HuH-7.5 (cell line): ENCODE measurements around the gene TMEM184B.
A peak's percentile ranks its signal among the peaks of the same experiment; 100 is the strongest.
"Not testable (repeated sequence)": the region's sequence is repeated elsewhere in the genome, so short reads cannot be mapped to it uniquely, and the experiment has no call there.

Experiments
- DNase-seq: peaks from one replicate; pipeline ENCODE4 v3.0.0; 2011; ENCODE audit warnings: low spot score

Gene TMEM184B

DNA sequence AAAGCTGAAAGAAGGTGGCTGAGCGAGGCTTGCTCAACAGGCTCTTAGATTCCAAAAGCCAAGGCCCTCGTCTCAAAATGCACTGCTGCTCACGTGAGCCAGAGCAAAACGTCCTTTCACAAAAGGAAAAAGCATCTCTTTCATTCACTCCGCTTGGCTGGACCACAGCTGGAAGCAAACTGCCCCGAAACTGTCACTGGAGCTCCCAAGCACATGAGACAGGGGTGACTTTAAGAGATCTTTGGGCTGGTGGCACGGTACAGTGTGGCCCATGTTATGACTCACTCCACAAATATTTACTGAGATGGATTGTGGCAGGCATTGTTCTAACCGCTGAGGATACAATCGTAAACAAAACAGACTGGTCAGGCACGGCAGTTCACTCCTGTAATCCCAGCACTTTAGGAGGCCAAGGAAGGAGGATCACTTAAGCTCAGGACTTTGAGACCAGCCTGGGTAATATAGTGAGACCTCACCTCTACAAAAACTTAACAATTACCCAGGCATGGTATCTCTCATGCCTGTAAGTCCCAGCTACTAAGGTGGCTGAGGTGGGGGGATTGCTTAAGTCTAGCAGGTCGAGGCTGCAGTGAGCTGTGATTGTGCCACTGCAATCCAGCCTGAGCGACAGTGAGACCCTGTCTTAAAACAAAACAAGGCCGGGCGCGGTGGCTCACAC is 94.7 kb downstream of the TMEM184B start:
- DNase-seq, result peak; percentile 52

DNA sequence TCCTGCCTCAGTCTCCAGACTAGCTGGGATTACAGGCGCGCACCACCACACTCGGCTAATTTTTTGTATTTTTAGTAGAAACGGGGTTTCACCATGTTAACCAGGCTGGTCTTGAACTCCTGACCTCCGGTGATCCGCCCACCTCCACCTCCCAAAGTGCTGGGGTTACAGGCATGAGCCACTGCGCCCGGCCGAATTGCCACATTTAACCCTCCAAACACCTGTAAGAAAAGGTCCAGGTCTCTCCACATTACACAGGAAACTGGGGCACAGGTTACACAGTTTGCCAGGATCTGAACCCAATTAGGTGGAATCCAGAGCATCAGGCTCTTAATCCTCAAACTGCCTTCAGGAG is 95.3 kb downstream of the TMEM184B start:
- DNase-seq, result not testable (repeated sequence)

DNA sequence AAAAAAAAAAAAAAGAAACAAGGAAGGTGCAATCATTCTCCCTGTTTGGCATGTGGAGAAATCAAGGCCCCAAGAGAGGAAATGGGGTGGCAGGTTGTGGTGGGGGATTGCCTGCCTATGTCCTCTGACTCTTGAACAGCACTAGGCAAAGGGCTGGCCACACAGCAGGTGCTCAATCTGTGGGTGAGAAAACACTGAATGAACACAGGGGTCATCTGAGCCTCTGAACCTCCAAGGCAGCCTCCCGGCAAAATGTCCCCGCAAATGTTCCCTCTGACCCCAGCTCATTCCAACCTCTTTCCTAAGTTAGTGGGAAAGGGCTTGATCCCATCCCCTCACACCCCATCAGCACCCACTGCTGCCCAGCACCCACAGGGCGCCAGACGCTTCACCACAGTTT is 95.8 kb downstream of the TMEM184B start:
- no peak for DNase-seq

DNA sequence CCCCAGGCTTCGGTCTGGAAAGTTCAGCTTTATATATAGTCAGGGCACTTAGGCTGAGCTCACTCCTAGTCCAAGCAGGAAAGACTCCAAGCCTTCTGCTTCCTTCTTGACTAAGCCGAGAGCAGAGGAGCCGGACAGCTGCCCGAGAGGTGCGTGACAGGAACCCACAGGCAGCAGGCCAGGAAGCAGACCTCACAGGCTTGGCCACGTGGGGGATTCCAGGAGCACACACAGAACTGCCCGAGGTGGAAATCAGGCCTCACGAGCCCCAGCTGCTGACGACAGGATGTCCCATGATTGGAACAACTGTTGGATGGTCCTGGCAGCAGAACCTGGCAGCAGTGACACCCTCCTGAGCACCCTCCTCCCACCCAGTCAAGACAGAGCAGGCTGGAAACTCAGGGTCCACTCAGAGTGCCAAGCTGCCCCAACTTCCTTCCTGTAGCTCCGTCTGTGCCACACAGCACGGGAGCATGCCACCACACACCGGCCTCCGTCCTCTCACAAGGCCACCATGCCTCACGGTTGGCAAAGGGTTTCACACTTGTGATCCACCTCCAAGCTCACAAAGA is 96.6 kb downstream of the TMEM184B start:
- DNase-seq, result no peak

DNA sequence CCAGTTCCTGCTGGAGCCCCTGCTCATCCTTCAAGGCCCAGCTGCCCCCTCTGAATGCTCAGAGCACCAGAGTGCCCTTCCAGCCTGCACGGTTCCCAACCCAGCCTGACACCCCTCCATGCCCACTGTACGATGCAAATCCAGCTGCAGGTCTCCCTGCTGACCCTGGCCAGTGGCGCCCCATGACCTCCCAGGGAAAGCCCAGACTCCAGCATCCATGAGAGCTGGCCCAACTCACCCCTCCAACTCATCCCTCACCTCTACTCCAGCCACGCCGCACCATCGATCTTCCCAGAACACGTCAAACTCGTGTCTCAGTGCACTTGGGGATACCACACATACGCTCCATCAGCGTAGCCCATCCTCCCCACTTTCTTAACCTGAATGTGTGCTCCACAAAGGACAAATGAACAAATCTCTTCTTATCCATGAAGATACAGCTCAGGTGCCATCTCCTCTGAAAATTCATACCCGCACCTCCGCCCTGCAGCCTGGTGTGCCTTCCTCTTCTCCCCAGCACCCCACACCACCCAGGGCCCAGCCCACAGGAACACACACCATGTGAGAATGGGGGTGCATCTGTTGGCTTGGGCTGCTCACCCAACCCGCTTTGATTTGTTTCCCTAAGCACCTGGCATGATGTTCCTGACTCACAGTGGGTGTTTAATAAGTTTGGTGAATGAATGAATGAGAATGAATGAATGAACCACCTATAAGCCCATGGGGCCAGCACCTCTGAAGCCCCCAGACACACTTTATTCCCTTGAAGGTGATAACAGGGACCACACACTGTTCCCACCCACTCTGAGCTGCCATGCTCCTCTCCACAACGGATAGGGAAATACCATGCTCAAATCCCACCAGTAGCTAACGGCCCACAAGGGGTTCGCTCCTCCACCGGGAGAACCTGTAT is 97.3 kb downstream of the TMEM184B start:
- DNase-seq, result no peak

DNA sequence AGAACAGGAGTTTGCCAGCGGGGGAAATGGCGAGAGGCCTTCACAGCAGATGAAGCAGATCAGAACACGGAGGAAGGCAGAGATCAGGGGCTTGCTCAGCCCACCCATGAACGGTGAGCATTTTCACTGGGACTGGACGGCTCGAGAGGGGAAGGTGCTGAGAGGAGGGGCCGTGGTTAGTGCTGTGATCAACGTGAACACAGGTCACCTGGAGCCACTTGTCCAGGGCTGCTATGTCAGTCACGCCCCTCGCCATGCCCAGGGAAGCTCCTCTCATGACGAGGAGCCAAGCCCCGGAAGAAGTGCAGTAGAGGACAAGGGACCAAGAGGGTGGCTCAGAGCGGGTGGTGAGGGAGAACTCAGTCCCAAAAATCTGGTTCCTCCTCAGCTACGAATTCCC is 98.2 kb downstream of the TMEM184B start:
- DNase-seq, result no peak

DNA sequence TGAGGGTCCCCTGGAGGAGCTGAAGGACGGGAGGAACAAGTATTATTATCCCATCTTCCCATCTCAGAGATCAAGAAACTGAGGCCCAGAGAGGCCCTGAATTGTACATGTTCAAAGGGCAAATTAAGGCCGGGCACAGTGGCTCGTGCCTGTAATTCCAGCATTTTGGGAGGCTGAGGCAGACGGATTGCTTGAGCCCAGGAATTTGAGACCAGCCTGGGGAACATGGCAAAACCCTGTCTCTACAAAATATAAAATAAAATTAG is 99.2 kb downstream of the TMEM184B start:
- no peak for DNase-seq

DNA sequence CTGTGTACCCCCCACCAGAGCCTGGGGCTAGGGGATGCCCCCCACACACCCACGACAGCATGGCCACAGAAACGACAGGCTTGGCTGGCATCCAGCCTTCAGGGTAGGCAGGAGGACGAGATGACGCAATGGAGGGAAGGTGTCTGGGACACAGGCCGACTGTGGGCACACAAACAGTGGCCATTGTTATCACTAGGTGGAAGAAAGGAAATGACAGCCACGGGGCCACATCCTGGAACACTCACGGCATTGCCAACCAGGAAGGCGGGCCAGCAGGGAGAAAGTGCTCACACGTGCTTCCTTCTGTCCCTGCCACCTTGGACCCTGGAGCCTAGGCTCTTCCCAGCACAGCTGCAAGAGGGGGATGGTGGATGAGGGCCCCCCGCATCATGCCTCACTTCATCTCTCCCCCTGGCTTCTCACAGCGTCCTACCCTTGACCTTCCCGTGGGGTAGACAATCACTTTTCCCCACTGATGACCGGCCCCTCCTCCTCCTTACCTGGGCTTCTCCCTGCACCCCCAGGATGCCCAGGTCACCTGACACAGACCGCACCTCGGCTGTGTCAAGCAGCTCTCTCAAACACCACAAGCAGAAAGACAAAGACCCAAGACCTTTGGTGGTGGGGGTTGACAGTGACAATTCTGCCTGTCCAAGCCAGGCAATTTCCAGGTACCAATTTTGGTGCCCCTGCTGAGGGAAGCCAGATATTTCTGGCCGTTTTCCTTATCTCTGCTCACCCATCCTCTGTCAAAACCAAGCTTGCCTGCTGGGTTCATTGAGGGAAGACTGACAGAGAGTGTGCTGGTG is 99.8 kb downstream of the TMEM184B start:
- DNase-seq, result no peak

DNA sequence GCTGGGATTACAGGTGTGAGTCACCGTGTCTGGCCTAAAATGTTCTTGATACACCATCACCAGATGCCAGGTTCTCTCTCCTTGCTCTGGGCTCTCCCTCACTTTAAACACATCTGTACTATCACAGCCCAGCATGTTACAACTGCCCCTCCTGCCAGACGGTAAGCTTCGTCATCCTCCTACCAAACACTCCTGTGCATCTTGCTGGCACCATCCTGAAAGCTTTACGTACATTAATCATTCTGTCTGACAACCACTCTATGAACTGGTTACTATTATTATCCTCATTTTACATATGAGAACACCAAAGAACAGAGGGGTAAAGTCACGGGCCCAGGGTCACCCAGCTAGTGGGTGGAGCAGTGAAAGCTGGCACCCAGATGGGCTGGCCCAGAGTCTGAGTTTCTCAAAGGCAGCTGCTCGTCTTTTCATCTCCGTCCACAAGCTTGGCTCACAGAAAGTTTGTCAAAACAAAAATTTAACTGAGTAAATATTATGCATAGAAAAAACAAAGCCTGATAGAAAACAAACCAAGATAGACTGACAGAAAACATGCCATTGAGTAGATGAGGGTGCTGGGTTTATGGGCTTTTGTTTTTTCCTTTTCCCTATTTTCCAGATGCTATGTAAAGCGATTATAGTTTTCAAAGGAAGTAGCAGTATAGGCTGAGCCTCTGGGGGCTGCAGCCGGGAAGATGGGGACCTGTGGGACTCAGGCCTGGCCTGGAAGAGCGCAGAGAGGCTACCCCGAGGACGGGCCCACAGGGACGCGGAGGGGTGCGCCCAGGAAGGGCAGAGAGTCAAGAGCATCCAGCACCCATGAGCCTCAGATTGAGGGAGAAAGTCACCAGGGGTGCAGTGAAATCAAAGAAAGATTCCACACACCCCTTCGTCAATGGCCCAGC is 100.6 kb downstream of the TMEM184B start:
- no peak for DNase-seq

GRCh38 chr22:38170469-38170868 is 102.3 kb downstream of the TMEM184B start:
- DNase-seq, result no peak
